Measurements from ENCODE around the gene XKR3. TPM values are rescaled to one million over a fixed set of nuclear protein-coding genes. Genes with fewer than 3 reads are reported as not detected.

The XKR3 gene
- total RNA-seq (ENCODE audit: low replicate concordance), result not detected in 2 replicates

GRCh38 chr22:16824716-16825687 is at the start of gene XKR3:
Gene XKR3, minus strand, starts transcription at chr22:16825411. Its CDS starts 17,338 bp downstream, at chr22:16808073.

Other genes starting within 250 kb of the XKR3 start
- not detected in 2 replicates for gene CCT8L2, start 232.6 kb downstream of the XKR3 start, total RNA-seq (ENCODE audit: low replicate concordance)
- gene GAB4, start 182.8 kb upstream of the XKR3 start, total RNA-seq (ENCODE audit: low replicate concordance), result not detected in 2 replicates